ENCODE results near the gene FTHL17.

DNA sequence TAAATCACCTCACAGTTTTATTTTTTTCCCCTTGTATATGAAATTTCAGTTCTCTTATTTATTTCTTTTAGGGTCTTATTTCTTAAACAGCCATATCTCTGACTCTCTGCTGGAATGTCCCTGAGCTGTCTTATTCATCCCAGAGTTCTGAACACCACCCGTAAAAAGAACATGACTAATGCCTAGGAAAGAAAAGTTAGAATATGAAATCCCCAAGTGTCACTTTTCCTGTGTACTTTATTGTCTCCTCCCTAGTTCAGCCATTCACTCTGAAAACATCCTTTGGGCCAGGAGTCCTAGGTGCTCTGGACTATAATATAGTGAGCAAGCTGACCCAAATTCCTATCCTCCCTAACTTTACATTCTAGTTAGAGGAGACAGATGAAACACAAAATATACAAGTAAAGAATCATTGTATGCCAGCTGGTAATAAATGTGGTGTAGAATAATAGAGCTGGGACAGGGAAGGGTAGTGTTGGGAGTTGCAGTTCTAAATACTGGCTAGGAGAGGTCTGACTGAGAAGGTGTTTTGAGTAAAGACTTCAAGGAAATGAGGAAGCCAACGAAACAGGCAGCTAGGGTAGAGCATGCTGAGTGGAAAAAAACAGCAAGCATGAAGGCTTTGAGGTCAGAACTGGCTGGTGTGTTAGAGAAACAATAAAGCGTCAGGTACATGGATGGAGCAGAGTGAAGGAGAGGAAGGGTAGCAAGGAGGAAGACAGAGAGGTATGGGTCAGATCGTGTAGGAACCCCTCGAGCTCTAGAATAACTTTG lies 40.6 kb upstream of the FTHL17 start:
- TF ChIP-seq, protein P1, sequence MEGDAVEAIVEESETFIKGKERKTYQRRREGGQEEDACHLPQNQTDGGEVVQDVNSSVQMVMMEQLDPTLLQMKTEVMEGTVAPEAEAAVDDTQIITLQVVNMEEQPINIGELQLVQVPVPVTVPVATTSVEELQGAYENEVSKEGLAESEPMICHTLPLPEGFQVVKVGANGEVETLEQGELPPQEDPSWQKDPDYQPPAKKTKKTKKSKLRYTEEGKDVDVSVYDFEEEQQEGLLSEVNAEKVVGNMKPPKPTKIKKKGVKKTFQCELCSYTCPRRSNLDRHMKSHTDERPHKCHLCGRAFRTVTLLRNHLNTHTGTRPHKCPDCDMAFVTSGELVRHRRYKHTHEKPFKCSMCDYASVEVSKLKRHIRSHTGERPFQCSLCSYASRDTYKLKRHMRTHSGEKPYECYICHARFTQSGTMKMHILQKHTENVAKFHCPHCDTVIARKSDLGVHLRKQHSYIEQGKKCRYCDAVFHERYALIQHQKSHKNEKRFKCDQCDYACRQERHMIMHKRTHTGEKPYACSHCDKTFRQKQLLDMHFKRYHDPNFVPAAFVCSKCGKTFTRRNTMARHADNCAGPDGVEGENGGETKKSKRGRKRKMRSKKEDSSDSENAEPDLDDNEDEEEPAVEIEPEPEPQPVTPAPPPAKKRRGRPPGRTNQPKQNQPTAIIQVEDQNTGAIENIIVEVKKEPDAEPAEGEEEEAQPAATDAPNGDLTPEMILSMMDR (IDR thresholded peaks at IDR 0.05): no peak
- TF ChIP-seq POLR2A (IDR thresholded peaks at IDR 0.05): no peak

All from uterus (tissue), 2 donors.